ENCODE results near the gene ARRB1.

The ARRB1 gene

DNA sequence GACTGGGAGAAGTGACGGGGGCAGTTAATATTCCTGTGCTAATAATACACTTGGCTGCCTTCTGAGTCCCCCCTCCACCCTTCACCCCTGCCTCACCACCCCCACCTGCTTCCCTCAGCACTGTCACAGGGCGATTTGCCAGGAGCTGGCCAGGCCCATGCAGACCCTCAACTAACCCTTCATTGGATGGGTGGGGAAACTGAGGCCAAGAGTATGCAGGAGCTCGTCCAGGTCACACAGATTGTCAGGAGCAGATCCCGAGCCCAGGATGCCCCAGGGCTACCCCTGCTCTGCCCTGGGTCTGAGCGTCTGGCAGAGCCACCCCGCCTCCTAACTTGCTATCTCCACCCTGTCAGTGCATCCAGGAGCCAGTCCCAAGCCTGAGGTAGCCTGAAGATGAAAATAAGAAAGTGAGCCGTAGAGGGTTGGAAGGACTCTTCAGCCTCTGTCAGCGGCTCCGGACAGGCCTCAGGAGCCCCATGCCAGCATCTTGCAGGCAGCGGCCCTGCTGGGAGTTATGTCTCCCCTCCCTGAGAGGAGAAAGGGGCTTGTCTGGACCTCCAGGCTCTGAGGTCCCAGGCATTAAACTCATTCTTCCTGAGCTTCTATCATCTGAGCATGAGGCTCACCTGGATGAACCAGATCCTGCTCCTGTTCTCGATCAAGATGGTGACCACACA lies 104.7 kb downstream of the ARRB1 start:
- DNase-seq: no peak

- DNase-seq: no peak
Observed at GRCh38 chr11:75246006-75246670, 105.3 kb downstream of the ARRB1 start.

GRCh38 chr11:75245356-75246005 lies 106.0 kb downstream of the ARRB1 start:
- DNase-seq: peak in 1 of 2 experiments; percentile 31

DNA sequence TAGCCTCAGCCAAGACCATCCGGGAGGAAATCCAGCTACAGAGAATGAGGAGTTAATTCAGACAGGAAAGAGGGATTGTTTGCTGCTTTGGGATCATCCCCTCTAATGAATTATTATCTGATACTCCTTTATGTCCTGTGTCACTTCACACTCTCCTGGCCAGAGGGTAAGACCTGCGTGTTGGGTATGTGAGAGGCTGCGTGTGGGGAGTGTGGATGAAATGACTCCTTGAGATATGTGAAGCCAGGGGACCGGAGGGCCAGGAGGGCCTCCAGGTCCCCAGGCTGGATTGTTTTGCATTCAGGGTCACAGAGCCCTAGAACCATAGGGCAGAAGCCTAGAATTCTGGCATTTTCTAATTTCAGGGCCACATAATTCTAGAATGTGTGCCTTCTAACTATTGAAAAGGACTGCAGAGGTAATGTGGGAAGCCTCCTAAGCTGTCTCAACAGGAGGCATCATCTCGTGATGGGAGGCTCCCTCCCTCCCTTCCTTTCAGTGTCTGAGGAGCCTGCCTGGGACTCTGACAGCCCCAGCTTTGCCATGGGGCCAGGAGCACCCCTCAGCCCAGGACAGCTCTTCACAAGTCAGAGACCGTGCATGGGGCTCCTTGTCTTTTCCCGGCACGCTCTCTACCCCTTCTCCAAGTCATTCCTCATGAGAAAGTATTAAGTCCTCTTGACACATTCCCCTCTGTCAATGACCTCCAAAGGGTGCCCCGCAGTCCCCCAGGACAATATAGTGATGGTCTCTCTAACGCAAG lies 107.2 kb downstream of the ARRB1 start:
- no peak for DNase-seq

GRCh38 chr11:75242722-75243600 lies 108.5 kb downstream of the ARRB1 start:
- DNase-seq: no peak

GRCh38 chr11:75241906-75242644 lies 109.4 kb downstream of the ARRB1 start:
- DNase-seq: no peak

- peak; percentile 19 to 92 for DNase-seq
Observed at GRCh38 chr11:75241036-75241905, 110.2 kb downstream of the ARRB1 start.

- peak in 1 of 2 experiments; percentile 43 for DNase-seq
Observed at GRCh38 chr11:75240311-75241035, 111.0 kb downstream of the ARRB1 start, which contains the start of gene TPBGL. Gene TPBGL (plus strand): TSS chr11:75240774. CDS start chr11:75241050, 276 bp downstream.

- DNase-seq: peak in 1 of 2 experiments; percentile 29
Observed at GRCh38 chr11:75239531-75240290, 111.8 kb downstream of the ARRB1 start.

GRCh38 chr11:75238595-75239440 lies 112.6 kb downstream of the ARRB1 start:
- DNase-seq: peak; percentile 44 to 68

GRCh38 chr11:75237050-75237449 lies 114.4 kb downstream of the ARRB1 start:
- DNase-seq: no peak

- DNase-seq: no peak
Observed at GRCh38 chr11:75236062-75236461, 115.4 kb downstream of the ARRB1 start.

DNA sequence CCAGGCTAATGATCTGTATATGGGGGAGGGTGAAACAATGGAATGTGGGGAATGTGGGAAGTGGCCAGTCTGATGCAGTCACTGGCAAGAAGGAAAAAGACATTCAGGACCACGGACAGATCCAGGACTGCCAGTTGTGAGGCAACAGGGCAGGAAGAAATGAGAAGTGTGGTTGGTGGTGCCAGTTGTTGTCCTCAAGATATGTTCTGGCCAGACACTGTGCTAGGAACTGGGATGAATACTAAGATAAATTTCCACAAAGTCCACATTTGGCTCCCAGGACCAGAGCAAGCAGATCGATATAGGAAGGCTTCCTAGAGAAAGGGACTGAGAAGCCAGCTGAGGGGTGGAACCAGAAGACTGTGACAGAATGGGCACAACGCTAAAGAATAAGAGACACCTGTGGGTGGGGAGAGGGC lies 117.7 kb downstream of the ARRB1 start:
- no peak for DNase-seq

- DNase-seq: no peak
Observed at GRCh38 chr11:75230621-75231020, 120.8 kb downstream of the ARRB1 start.

DNA sequence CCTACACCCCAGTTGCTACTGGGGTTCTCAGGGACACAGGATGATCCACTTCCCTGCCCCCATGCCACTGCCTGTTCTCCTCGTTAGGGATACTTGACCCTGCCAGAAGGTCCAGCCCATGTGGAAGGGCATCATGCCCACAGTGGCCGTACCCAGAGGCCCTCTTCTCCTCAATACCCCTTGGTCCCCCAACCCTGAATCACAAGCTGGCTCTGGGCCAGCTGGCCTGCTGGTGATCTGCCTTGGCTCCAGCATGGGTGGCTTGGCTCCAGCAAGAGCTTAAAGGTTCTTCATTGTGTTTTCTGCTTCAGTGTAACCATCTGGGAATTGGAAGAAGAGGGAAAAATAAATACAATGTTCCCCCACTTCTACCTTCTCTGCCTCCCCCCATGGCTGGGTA lies 122.0 kb downstream of the ARRB1 start:
- no peak for DNase-seq

GRCh38 chr11:75225794-75226193 lies 125.7 kb downstream of the ARRB1 start:
- DNase-seq: no peak

GRCh38 chr11:75223954-75224643 lies 127.4 kb downstream of the ARRB1 start:
- peak in 1 of 2 experiments; percentile 23 for DNase-seq

Measured in NCI-H526 (cell line).